ENCODE data around the gene BOLA3. TPM values are rescaled to one million over a fixed set of nuclear protein-coding genes. Genes with fewer than 3 reads are reported as not detected.

BOLA3 gene
- total RNA-seq, 3 donors from 2014 or later: 27.1 to 42.6 (median 30.2) TPM

- Histone ChIP-seq H3K27me3 (no peaks in the 10 kb centered on the region), H3K9me3 (no peaks in the 10 kb centered on the region), H3K27ac (no peak overlapping the region), H3K4me3 (no peak overlapping the region), H3K36me3 (no peaks in the 10 kb centered on the region), H3K4me1 (no peaks in the 10 kb centered on the region)
- no peak for DNase-seq (ENCODE audit: low spot score in 2 of 2)
- intact Hi-C loops (cut with DNase I; ENCODE audit: low total_unique reads): no loop called here
- no peak for TF ChIP-seq CTCF (IDR thresholded peaks at IDR 0.05)
- no peak for TF ChIP-seq POLR2AphosphoS5 (IDR thresholded peaks at IDR 0.05)
- TF ChIP-seq POLR2A (IDR thresholded peaks at IDR 0.05): no peak
These were observed 60.0 kb downstream of the BOLA3 start for GRCh38 chr2:74087696-74088095.

GRCh38 chr2:74086021-74086420 lies 61.7 kb downstream of the BOLA3 start:
- no peak for TF ChIP-seq POLR2AphosphoS5 (IDR thresholded peaks at IDR 0.05)
- TF ChIP-seq POLR2A (IDR thresholded peaks at IDR 0.05): no peak
- TF ChIP-seq CTCF (IDR thresholded peaks at IDR 0.05): no peak
- no peak overlapping the region for H3K27ac ChIP-seq
- H3K27me3 ChIP-seq: no peaks in the 10 kb centered on the region
- H3K4me1 ChIP-seq: no peaks in the 10 kb centered on the region
- H3K4me3 ChIP-seq: no peak overlapping the region
- H3K36me3 ChIP-seq: no peaks in the 10 kb centered on the region
- intact Hi-C loops (cut with DNase I; ENCODE audit: low total_unique reads): no loop called here
- DNase-seq (ENCODE audit: low spot score in 2 of 2): no peak
- H3K9me3 ChIP-seq: no peaks in the 10 kb centered on the region

Other genes starting within 250 kb of the BOLA3 start
- 10 to 100 TPM; 35.4 to 45.7 (median 42.3) TPM for gene DGUOK, start 221.0 kb downstream of the BOLA3 start, total RNA-seq
- gene TET3, start 163.0 kb downstream of the BOLA3 start, total RNA-seq: 10 to 100 TPM in 1 of 3 donors, 1 to 10 TPM in 2; 7.9 to 13.2 (median 9.8) TPM
- 100 to 1,000 TPM in 1 of 3 donors, 10 to 100 TPM in 2; 87.8 to 107 (median 98.4) TPM for gene MOB1A, start 31.0 kb upstream of the BOLA3 start, total RNA-seq
- gene MTHFD2, start 50.7 kb upstream of the BOLA3 start, total RNA-seq: 100 to 1,000 TPM in 1 of 3 donors, 10 to 100 TPM in 2; 41.6 to 100 (median 56.7) TPM
- gene SLC4A5, start 195.5 kb upstream of the BOLA3 start, total RNA-seq: 1 to 10 TPM; 2.1 to 9.2 (median 6.2) TPM
- gene DCTN1, start 232.4 kb upstream of the BOLA3 start, total RNA-seq: 100 to 1,000 TPM in 2 of 3 donors, 10 to 100 TPM in 1; 92.2 to 125 (median 103) TPM